ENCODE data around the gene CMIP.

Gene CMIP

GRCh38 chr16:81681311-81681710, 236.7 kb downstream of the CMIP start:
- TF ChIP-seq YY1 (IDR thresholded peaks at IDR 0.05; ENCODE audit: low read depth) (no peak), TEAD4 (IDR thresholded peaks at IDR 0.05) (no peak), NFIC (IDR thresholded peaks at IDR 0.05) (no peak), RAD21 (IDR thresholded peaks at IDR 0.05; ENCODE audit: low read depth) (no peak), TCF12 (IDR thresholded peaks at IDR 0.05; ENCODE audit: low read depth) (no peak), TAF1 (IDR thresholded peaks at IDR 0.05; ENCODE audit: low read depth) (no peak), ZBTB7A (IDR thresholded peaks at IDR 0.05; ENCODE audit: low read depth) (no peak)

- no peak for TF ChIP-seq TEAD4 (IDR thresholded peaks at IDR 0.05)
- no peak for TF ChIP-seq CEBPB (IDR thresholded peaks at IDR 0.05)
- TF ChIP-seq YY1 (IDR thresholded peaks at IDR 0.05; ENCODE audit: low read depth) = no peak
- no peak for TF ChIP-seq MAX (IDR thresholded peaks at IDR 0.05)
- no peak for TF ChIP-seq USF1 (IDR thresholded peaks at IDR 0.05)
- TF ChIP-seq ZBTB7A (IDR thresholded peaks at IDR 0.05; ENCODE audit: low read depth) = no peak
- no peak for TF ChIP-seq REST (IDR thresholded peaks at IDR 0.05; ENCODE audit: low read depth)
- TF ChIP-seq EGR1 (IDR thresholded peaks at IDR 0.05) = no peak
- TF ChIP-seq TCF12 (IDR thresholded peaks at IDR 0.05; ENCODE audit: low read depth) = no peak
- no peak for TF ChIP-seq TAF1 (IDR thresholded peaks at IDR 0.05; ENCODE audit: low read depth)
- TF ChIP-seq FOXM1 (IDR thresholded peaks at IDR 0.05; ENCODE audit: borderline replicate concordance, low read depth) = no peak
- TF ChIP-seq EP300 (IDR thresholded peaks at IDR 0.05; ENCODE audit: borderline replicate concordance) = no peak
- no peak for TF ChIP-seq CREB1 (IDR thresholded peaks at IDR 0.05; ENCODE audit: low read depth)
- TF ChIP-seq RAD21 (IDR thresholded peaks at IDR 0.05; ENCODE audit: low read depth) = no peak
- TF ChIP-seq NFIC (IDR thresholded peaks at IDR 0.05) = no peak
These were observed 239.7 kb downstream of the CMIP start for GRCh38 chr16:81684242-81684837.

GRCh38 chr16:81684901-81685300, 240.3 kb downstream of the CMIP start:
- TF ChIP-seq MAX (IDR thresholded peaks at IDR 0.05) (no peak), CEBPB (IDR thresholded peaks at IDR 0.05) (no peak), TEAD4 (IDR thresholded peaks at IDR 0.05) (no peak), NFIC (IDR thresholded peaks at IDR 0.05) (no peak), TCF12 (IDR thresholded peaks at IDR 0.05; ENCODE audit: low read depth) (no peak), ZBTB7A (IDR thresholded peaks at IDR 0.05; ENCODE audit: low read depth) (no peak), REST (IDR thresholded peaks at IDR 0.05; ENCODE audit: low read depth) (no peak), CREB1 (IDR thresholded peaks at IDR 0.05; ENCODE audit: low read depth) (no peak)

GRCh38 chr16:81686391-81687130, 242.0 kb downstream of the CMIP start:
- TF ChIP-seq TCF12 (IDR thresholded peaks at IDR 0.05; ENCODE audit: low read depth) (no peak), ZBTB7A (IDR thresholded peaks at IDR 0.05; ENCODE audit: low read depth) (0 out of 2 replicates have a peak, but pooled peaks have one; percentile 38), CREB1 (IDR thresholded peaks at IDR 0.05; ENCODE audit: low read depth) (no peak), USF1 (IDR thresholded peaks at IDR 0.05) (no peak)

GRCh38 chr16:81687131-81687456, 242.5 kb downstream of the CMIP start:
- TF ChIP-seq YY1 (IDR thresholded peaks at IDR 0.05; ENCODE audit: low read depth) (no peak), NFIC (IDR thresholded peaks at IDR 0.05) (no peak), CEBPB (IDR thresholded peaks at IDR 0.05) (no peak), REST (IDR thresholded peaks at IDR 0.05; ENCODE audit: low read depth) (no peak), EGR1 (IDR thresholded peaks at IDR 0.05) (no peak), RAD21 (IDR thresholded peaks at IDR 0.05; ENCODE audit: low read depth) (no peak), MAX (IDR thresholded peaks at IDR 0.05) (no peak), TAF1 (IDR thresholded peaks at IDR 0.05; ENCODE audit: low read depth) (no peak), ZBTB7A (IDR thresholded peaks at IDR 0.05; ENCODE audit: low read depth) (no peak), TCF12 (IDR thresholded peaks at IDR 0.05; ENCODE audit: low read depth) (no peak), USF1 (IDR thresholded peaks at IDR 0.05) (no peak), EP300 (IDR thresholded peaks at IDR 0.05; ENCODE audit: borderline replicate concordance) (no peak), TEAD4 (IDR thresholded peaks at IDR 0.05) (no peak)
